Measurements from ENCODE around the gene MAP3K20.

- no peak for TF ChIP-seq CTCF (IDR thresholded peaks at IDR 0.05; ENCODE audit: borderline replicate concordance, extremely low read depth, low read length, poor library complexity, severe bottlenecking)
- TF ChIP-seq EZH2 (IDR thresholded peaks at IDR 0.05; ENCODE audit: borderline replicate concordance, low read depth, low read length, severe bottlenecking), result no peak
These were observed 172.7 kb downstream of the MAP3K20 start for GRCh38 chr2:173248381-173248780.

Measured in DND-41 (cell line).